DOHH2 (cell line): ENCODE measurements around the gene RNF2.

ENCODE experiments used
- H3F3A ChIP-seq: fragments of 200-600 bp; sonication (generic), shearing (Covaris generic); 2 replicates; pipeline ENCODE4 v1.6.0; 2016; ENCODE audit warnings: antibody characterized with exemption, mild to moderate bottlenecking; ENCODE audit not compliant: control insufficient read depth, insufficient read depth
- H3K27ac ChIP-seq: fragments of 200-600 bp; sonication (generic); 2 replicates; pipeline ENCODE4 v1.5.1; 2014; ENCODE audit warnings: low read depth, mild to moderate bottlenecking, low read length, moderate library complexity
- H3K27me3 ChIP-seq: fragments of 200-600 bp; sonication (generic); 2 replicates; pipeline ENCODE4 v1.6.1; 2014; ENCODE audit warnings: mild to moderate bottlenecking, low read length, mixed read lengths; ENCODE audit not compliant: control insufficient read depth
- H3K36me3 ChIP-seq: fragments of 200-600 bp; sonication (generic); 2 replicates; pipeline ENCODE4 v1.6.1; 2014; ENCODE audit warnings: mild to moderate bottlenecking, low read length, moderate library complexity, mixed read lengths; ENCODE audit not compliant: control insufficient read depth
- H3K4me1 ChIP-seq: fragments of 200-600 bp; sonication (generic); 2 replicates; pipeline ENCODE4 v1.6.1; 2014; ENCODE audit warnings: mild to moderate bottlenecking, low read length, mixed read lengths; ENCODE audit not compliant: control insufficient read depth
- H3K4me2 ChIP-seq: fragments of 200-600 bp; sonication (generic); 2 replicates; pipeline ENCODE4 v1.6.0; 2014; ENCODE audit warnings: mild to moderate bottlenecking, low read length, moderate library complexity
- H3K4me3 ChIP-seq: fragments of 200-600 bp; sonication (generic); 2 replicates; pipeline ENCODE4 v1.5.1; 2014; ENCODE audit warnings: mild to moderate bottlenecking, low read length, mixed read lengths
- H3K79me2 ChIP-seq: fragments of 200-600 bp; sonication (generic); 2 replicates; pipeline ENCODE4 v1.6.1; 2014; ENCODE audit warnings: mild to moderate bottlenecking, low read length, mixed read lengths; ENCODE audit not compliant: control insufficient read depth
- H3K9me2 ChIP-seq: fragments of 200-600 bp; sonication (generic); replicated peaks from 2 replicates; pipeline ENCODE4 v1.6.1; 2014; ENCODE audit warnings: mild to moderate bottlenecking, low read length, mixed read lengths; ENCODE audit not compliant: control insufficient read depth
- H3K9me3 ChIP-seq: fragments of 200-600 bp; sonication (generic); 2 replicates; pipeline ENCODE4 v1.6.1; 2014; ENCODE audit warnings: antibody characterized with exemption, low read length, mixed read lengths; ENCODE audit not compliant: control insufficient read depth, insufficient read depth
- H4K20me1 ChIP-seq: fragments of 200-600 bp; sonication (generic); 2 replicates; pipeline ENCODE4 v1.6.0; 2014; ENCODE audit warnings: low read depth, mild to moderate bottlenecking, antibody characterized with exemption, low read length, moderate library complexity; ENCODE audit not compliant: control insufficient read depth, insufficient read depth
- CTCF ChIP-seq: fragments of 200-600 bp; sonication (generic); IDR thresholded peaks from one replicate; pipeline ENCODE4 v1.5.1; 2014; ENCODE audit warnings: antibody characterized with exemption, mild to moderate bottlenecking, low read depth, low read length; ENCODE audit not compliant: poor library complexity, severe bottlenecking
- EZH2phosphoT487 ChIP-seq: fragments of 200-600 bp; sonication (generic); IDR thresholded peaks from 2 replicates; pipeline ENCODE4 v1.6.1; 2017; ENCODE audit warnings: borderline replicate concordance, mild to moderate bottlenecking, antibody characterized with exemption, low read length, moderate library complexity, mixed read lengths

The RNF2 gene

GRCh38 chr1:185010361-185010760 is 35.0 kb upstream of the RNF2 start:
- no peaks in the 10 kb centered on the region for H3K9me2 ChIP-seq
- no peak for TF ChIP-seq EZH2phosphoT487
- no peak for TF ChIP-seq CTCF
- no peaks in the 10 kb centered on the region for H3K27me3 ChIP-seq
- no peaks in the 10 kb centered on the region for H3K36me3 ChIP-seq
- no peaks in the 10 kb centered on the region for H3K4me1 ChIP-seq
- no peaks in the 10 kb centered on the region for H3F3A ChIP-seq
- H3K9me3 ChIP-seq: no peaks in the 10 kb centered on the region
- H3K79me2 ChIP-seq: no peaks in the 10 kb centered on the region
- no peaks in the 10 kb centered on the region for H4K20me1 ChIP-seq
- H3K4me3 ChIP-seq: no peak overlapping the region
- no peak overlapping the region for H3K4me2 ChIP-seq
- no peak overlapping the region for H3K27ac ChIP-seq

- H3K9me3 ChIP-seq: no peaks in the 10 kb centered on the region
- no peaks in the 10 kb centered on the region for H3K9me2 ChIP-seq
- H3K4me1 ChIP-seq: no peaks in the 10 kb centered on the region
- H3K79me2 ChIP-seq: no peaks in the 10 kb centered on the region
- H4K20me1 ChIP-seq: no peaks in the 10 kb centered on the region
- H3K27me3 ChIP-seq: no peaks in the 10 kb centered on the region
- H3K4me2 ChIP-seq: no peak overlapping the region
- no peak overlapping the region for H3K27ac ChIP-seq
- no peaks in the 10 kb centered on the region for H3K36me3 ChIP-seq
- H3F3A ChIP-seq: no peaks in the 10 kb centered on the region
- no peak overlapping the region for H3K4me3 ChIP-seq
- TF ChIP-seq CTCF (no peak), EZH2phosphoT487 (no peak)
Measured at GRCh38 chr1:185014941-185015340, 30.4 kb upstream of the RNF2 start.

GRCh38 chr1:185015631-185016030 is 29.7 kb upstream of the RNF2 start:
- H3F3A ChIP-seq: no peaks in the 10 kb centered on the region
- H3K27ac ChIP-seq: no peak overlapping the region
- no peaks in the 10 kb centered on the region for H4K20me1 ChIP-seq
- no peaks in the 10 kb centered on the region for H3K9me3 ChIP-seq
- H3K27me3 ChIP-seq: no peaks in the 10 kb centered on the region
- H3K9me2 ChIP-seq: no peaks in the 10 kb centered on the region
- no peaks in the 10 kb centered on the region for H3K4me1 ChIP-seq
- no peaks in the 10 kb centered on the region for H3K36me3 ChIP-seq
- no peak for TF ChIP-seq EZH2phosphoT487
- TF ChIP-seq CTCF: no peak
- no peaks in the 10 kb centered on the region for H3K79me2 ChIP-seq
- H3K4me2 ChIP-seq: no peak overlapping the region
- no peak overlapping the region for H3K4me3 ChIP-seq

GRCh38 chr1:185016880-185017279 is 28.5 kb upstream of the RNF2 start:
- Histone ChIP-seq H4K20me1 (no peaks in the 10 kb centered on the region), H3K9me2 (no peaks in the 10 kb centered on the region), H3K36me3 (no peaks in the 10 kb centered on the region), H3K27me3 (no peaks in the 10 kb centered on the region), H3K4me3 (no peak overlapping the region), H3F3A (no peaks in the 10 kb centered on the region), H3K79me2 (no peaks in the 10 kb centered on the region), H3K4me1 (no peaks in the 10 kb centered on the region), H3K27ac (no peak overlapping the region), H3K4me2 (no peak overlapping the region), H3K9me3 (no peaks in the 10 kb centered on the region)
- TF ChIP-seq CTCF: no peak
- TF ChIP-seq EZH2phosphoT487: no peak
